Renal cortical epithelial cell (primary cell): ENCODE measurements around the gene NOTCH4. TPM values are rescaled to one million over a fixed set of nuclear protein-coding genes. Genes with fewer than 3 reads are reported as not detected.

Experiments used
- total RNA-seq: library from RNA; depleted of rRNA; stranded (reverse); fragments of >200 nt; gene quantifications from 2 replicates; pipeline ENCODE4 v1.2.3, GENCODE V29; 2014

The NOTCH4 gene
- total RNA-seq, 1 donor from 2014 or later = 0.85 TPM

Other genes with a start within 250 kb of the NOTCH4 start
- gene C4A, start 242.0 kb downstream of the NOTCH4 start, total RNA-seq = 1.6 and 42.4 TPM in 2 replicates
- gene C4B, start 209.3 kb downstream of the NOTCH4 start, total RNA-seq = 0.35 and 32.2 TPM in 2 replicates
- 0.20 TPM in 1 of 2 replicates, not detected in the other for gene CYP21A2, start 185.7 kb downstream of the NOTCH4 start, total RNA-seq
- gene TNXB, start 114.7 kb downstream of the NOTCH4 start, total RNA-seq = 0.75 TPM in 1 of 2 replicates, not detected in the other
- 16.5 and 26.2 TPM in 2 replicates for gene ATF6B, start 95.8 kb downstream of the NOTCH4 start, total RNA-seq
- 5.6 and 7.6 TPM in 2 replicates for gene FKBPL, start 93.8 kb downstream of the NOTCH4 start, total RNA-seq
- gene PRRT1, start 72.1 kb downstream of the NOTCH4 start, total RNA-seq = not detected in 2 replicates
- 10.4 and 48.7 TPM in 2 replicates for gene PPT2, start 69.9 kb downstream of the NOTCH4 start, total RNA-seq
- 1.3 TPM in 1 of 2 replicates, not detected in the other for gene EGFL8, start 59.5 kb downstream of the NOTCH4 start, total RNA-seq
- gene AGPAT1, start 48.0 kb downstream of the NOTCH4 start, total RNA-seq = 9.9 and 30.8 TPM in 2 replicates
- gene RNF5, start 45.7 kb downstream of the NOTCH4 start, total RNA-seq = 58.8 and 80.2 TPM in 2 replicates
- gene AGER, start 39.8 kb downstream of the NOTCH4 start, total RNA-seq = 0.60 TPM in 1 of 2 replicates, not detected in the other
- gene PBX2, start 33.9 kb downstream of the NOTCH4 start, total RNA-seq = 32.0 and 55.9 TPM in 2 replicates
- 0.40 and 1.9 TPM in 2 replicates for gene GPSM3, start 31.4 kb downstream of the NOTCH4 start, total RNA-seq
- gene TSBP1, start 147.8 kb upstream of the NOTCH4 start, total RNA-seq = not detected in 2 replicates
- not detected in 2 replicates for gene BTNL2, start 183.1 kb upstream of the NOTCH4 start, total RNA-seq
- 0.52 and 0.70 TPM in 2 replicates for gene HLA-DRA, start 215.8 kb upstream of the NOTCH4 start, total RNA-seq